Breast epithelium (tissue), 4 donors: ENCODE results near the gene ATP1A4. TPM values are rescaled to one million over a fixed set of nuclear protein-coding genes. Genes with fewer than 3 reads are reported as not detected.

Experiments used
- DNase-seq, 2 donors: peaks; one replicate each; pipeline ENCODE4 v3.0.0-alpha.2; 2019; ENCODE audit warnings: low spot score in 2 of 2
- H3K27ac ChIP-seq, 2 donors: fragments of 200-600 bp; sonication (generic) in 1 of 2; one replicate each; pipeline ENCODE4 v1.5.1; 2016 to 2019; ENCODE audit warnings: mild to moderate bottlenecking in 1 of 2
- H3K27me3 ChIP-seq, 2 donors: fragments of 200-600 bp; sonication (generic) in 1 of 2; one replicate each; pipeline versions ENCODE4 v1.5.1 to v1.6.0; 2017 to 2019; ENCODE audit warnings: control low read depth in 1 of 2, mild to moderate bottlenecking in 1 of 2
- H3K36me3 ChIP-seq: fragments of 200-600 bp; one replicate; pipeline ENCODE4 v1.5.1; 2019
- H3K4me1 ChIP-seq, 2 donors: fragments of 200-600 bp; sonication (generic); one replicate each; pipeline ENCODE4 v1.5.1; 2016 to 2019; ENCODE audit warnings: control low read depth in 1 of 2
- H3K4me3 ChIP-seq, 3 donors: fragments of 200-600 bp; sonication (generic); 1 replicate in 2 of 3; 2 replicates in 1 of 3; pipeline ENCODE4 v1.5.1; 2016 to 2019; ENCODE audit warnings: mild to moderate bottlenecking in 3 of 3, moderate library complexity in 2 of 3
- H3K9me3 ChIP-seq, 2 donors: fragments of 200-600 bp; sonication (generic) in 1 of 2; one replicate each; pipeline ENCODE4 v1.5.1; 2016 to 2019; ENCODE audit warnings: control low read depth in 1 of 2
- CTCF ChIP-seq, 3 donors: fragments of 450-650 bp; IDR thresholded peaks; one replicate each; pipeline ENCODE4 v1.5.1; 2016 to 2017; ENCODE audit warnings: antibody characterized with exemption in 3 of 3, mild to moderate bottlenecking in 3 of 3, moderate library complexity in 3 of 3
- POLR2A ChIP-seq: fragments of 450-650 bp; IDR thresholded peaks from one replicate; pipeline ENCODE4 v1.6.1; 2016; ENCODE audit warnings: antibody characterized with exemption, mild to moderate bottlenecking, moderate library complexity
- POLR2AphosphoS5 ChIP-seq, 3 donors: sonication (generic); formaldehyde crosslinking; IDR thresholded peaks; one replicate each; pipeline ENCODE4 v1.6.1; 2017; ENCODE audit warnings: antibody characterized with exemption in 3 of 3
- intact Hi-C: fragments of 100-400 bp; cut with DNase I; formaldehyde crosslinking; loops from one replicate; pipeline ENCODE4 v1.15.1; 2023; ENCODE audit warnings: low total_unique reads
- total RNA-seq, 3 donors: library from RNA; depleted of rRNA; stranded (reverse); fragments of >200 nt; gene quantifications; one replicate each; pipeline ENCODE4 v1.1.0, GENCODE V29; 2016

The ATP1A4 gene
- total RNA-seq, 3 donors from 2014 or later, result 4.5 TPM; not detected in 2

- intact Hi-C loops, result loop anchor here (10.0 kb wide), 1 partner anchor 259 kb away; no protein-coding TSS in a partner anchor
- no peak overlapping the region for H3K4me3 ChIP-seq
- H3K27me3 ChIP-seq, result no peaks in the 10 kb centered on the region
- TF ChIP-seq POLR2A (no peak), CTCF (IDR thresholded peaks at IDR 0.05) (no peak), POLR2AphosphoS5 (IDR thresholded peaks at IDR 0.05) (no peak)
- no peak for DNase-seq
- H3K27ac ChIP-seq, result no peak overlapping the region
- no peaks in the 10 kb centered on the region for H3K36me3 ChIP-seq
- H3K9me3 ChIP-seq, result no peaks in the 10 kb centered on the region
- H3K4me1 ChIP-seq, result peaks cover 0 to 6% of the 10 kb centered on the region in 2 donors
These were observed 42.7 kb downstream of the ATP1A4 start for GRCh38 chr1:160193832-160194736.

- Histone ChIP-seq H3K36me3 (no peaks in the 10 kb centered on the region), H3K4me1 (peaks cover 0 to 6% of the 10 kb centered on the region in 2 donors), H3K9me3 (no peaks in the 10 kb centered on the region), H3K27ac (no peak overlapping the region), H3K27me3 (no peaks in the 10 kb centered on the region), H3K4me3 (no peak overlapping the region)
- TF ChIP-seq POLR2AphosphoS5 (IDR thresholded peaks at IDR 0.05) (no peak), CTCF (IDR thresholded peaks at IDR 0.05) (no peak)
- intact Hi-C loops, result loop anchor here (10.0 kb wide), 1 partner anchor 260 kb away; no protein-coding TSS in a partner anchor
- DNase-seq, result no peak
These were observed 43.3 kb downstream of the ATP1A4 start for GRCh38 chr1:160194737-160195059.

GRCh38 chr1:160196143-160196542, 44.7 kb downstream of the ATP1A4 start:
- Histone ChIP-seq H3K27ac (no peak overlapping the region), H3K36me3 (no peaks in the 10 kb centered on the region), H3K4me1 (peaks cover 0 to 6% of the 10 kb centered on the region in 2 donors), H3K27me3 (no peaks in the 10 kb centered on the region), H3K9me3 (no peaks in the 10 kb centered on the region), H3K4me3 (no peak overlapping the region)
- TF ChIP-seq POLR2A, result no peak
- no peak for TF ChIP-seq CTCF (IDR thresholded peaks at IDR 0.05)
- no peak for TF ChIP-seq POLR2AphosphoS5 (IDR thresholded peaks at IDR 0.05)
- no peak for DNase-seq
- intact Hi-C loops, result loop anchor here (10.0 kb wide), 1 partner anchor 261 kb away; no protein-coding TSS in a partner anchor

- intact Hi-C loops, result loop anchor here (10.0 kb wide), 1 partner anchor 262 kb away; no protein-coding TSS in a partner anchor
- no peaks in the 10 kb centered on the region for H3K27me3 ChIP-seq
These were observed 45.8 kb downstream of the ATP1A4 start for GRCh38 chr1:160197231-160197630.

More at GRCh38 chr1:160197231-160197630, 45.8 kb downstream of the ATP1A4 start:
- no peaks in the 10 kb centered on the region for H3K36me3 ChIP-seq
- no peak for TF ChIP-seq CTCF (IDR thresholded peaks at IDR 0.05)
- TF ChIP-seq POLR2A, result no peak
- TF ChIP-seq POLR2AphosphoS5 (IDR thresholded peaks at IDR 0.05), result no peak
- no peaks in the 10 kb centered on the region for H3K9me3 ChIP-seq
- peaks cover 0 to 6% of the 10 kb centered on the region in 2 donors for H3K4me1 ChIP-seq
- H3K27ac ChIP-seq, result no peak overlapping the region
- no peak overlapping the region for H3K4me3 ChIP-seq
- DNase-seq, result no peak
